Measurements from ENCODE around the gene SIN3B. TPM values are rescaled to one million over a fixed set of nuclear protein-coding genes. Genes with fewer than 3 reads are reported as not detected.

The SIN3B gene
- polyA plus RNA-seq, 1 of the 3 experiments (the other 2 are of a cell fraction), result 29.7 TPM

DNA sequence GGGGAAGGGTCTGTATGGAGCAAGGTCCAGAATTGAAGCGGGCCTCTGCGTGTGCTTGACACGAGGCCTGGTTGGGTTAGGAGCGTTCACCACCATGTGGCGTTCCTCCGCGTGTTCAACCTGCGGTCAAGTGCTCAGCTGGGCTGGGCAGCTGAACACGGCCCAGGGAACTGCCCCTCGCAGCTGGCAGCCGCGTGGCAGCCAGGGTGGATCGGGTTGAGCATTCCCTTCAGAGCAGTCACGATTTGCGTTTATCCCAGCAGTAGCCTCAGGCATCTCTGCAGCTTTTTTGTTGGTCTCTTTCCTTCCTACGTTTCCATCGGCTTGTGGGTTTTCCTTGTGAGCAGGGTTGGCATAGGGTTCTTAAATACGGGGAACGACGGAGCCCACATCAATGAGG, 30.9 kb downstream of the SIN3B start:
- no peak overlapping the region for H2AFZ ChIP-seq (ENCODE audit: low read depth)
- H3F3A ChIP-seq (replicated peaks; ENCODE audit: insufficient read depth), result no peaks in the 10 kb centered on the region
- no peaks in the 10 kb centered on the region for H3K9me3 ChIP-seq
- no peaks in the 10 kb centered on the region for H3K27me3 ChIP-seq (ENCODE audit: insufficient read depth)
- H3K4me1 ChIP-seq (ENCODE audit: control insufficient read depth in 1 of 2, insufficient read depth in 2 of 2, low read depth in 1 of 2, low read length in 1 of 2), result no peaks in the 10 kb centered on the region
- no peak overlapping the region for H3K27ac ChIP-seq (ENCODE audit: low read depth in 2 of 2, low read length in 1 of 2)
- no peaks in the 10 kb centered on the region for H3K79me2 ChIP-seq (ENCODE audit: insufficient read depth)
- H3K4me3 ChIP-seq (ENCODE audit: low read depth in 2 of 2, low read length in 1 of 2), result no peak overlapping the region
- H3K9ac ChIP-seq, result no peak overlapping the region
- H3K9me2 ChIP-seq, result no peaks in the 10 kb centered on the region
- ChIA-PET CTCF (no interaction called here), POLR2A (interaction anchor here (0.6 kb wide), 1 partner anchor 186 kb away, joined by 4 read pairs; no protein-coding TSS in a partner anchor)
- DNase-seq, result no peak
- TF ChIP-seq TAF1 (IDR thresholded peaks at IDR 0.05; ENCODE audit: borderline replicate concordance, low read depth, low read length) (no peak), NFIC (IDR thresholded peaks at IDR 0.05; ENCODE audit: borderline replicate concordance) (no peak), MXI1 (IDR thresholded peaks at IDR 0.05; ENCODE audit: low read depth, low read length) (no peak), RFX5 (IDR thresholded peaks at IDR 0.05; ENCODE audit: low read length) (no peak), CHD2 (IDR thresholded peaks at IDR 0.05; ENCODE audit: low read length, partially characterized antibody) (no peak), SMC3 (IDR thresholded peaks at IDR 0.05; ENCODE audit: low read depth, low read length) (no peak), ELF1 (IDR thresholded peaks at IDR 0.05) (no peak), GABPA (IDR thresholded peaks at IDR 0.05; ENCODE audit: low read depth) (no peak), GATA2 (CRISPR knock-in tag; IDR thresholded peaks at IDR 0.05) (no peak), TCF12 (IDR thresholded peaks at IDR 0.05) (no peak)
- TF ChIP-seq, protein P1, sequence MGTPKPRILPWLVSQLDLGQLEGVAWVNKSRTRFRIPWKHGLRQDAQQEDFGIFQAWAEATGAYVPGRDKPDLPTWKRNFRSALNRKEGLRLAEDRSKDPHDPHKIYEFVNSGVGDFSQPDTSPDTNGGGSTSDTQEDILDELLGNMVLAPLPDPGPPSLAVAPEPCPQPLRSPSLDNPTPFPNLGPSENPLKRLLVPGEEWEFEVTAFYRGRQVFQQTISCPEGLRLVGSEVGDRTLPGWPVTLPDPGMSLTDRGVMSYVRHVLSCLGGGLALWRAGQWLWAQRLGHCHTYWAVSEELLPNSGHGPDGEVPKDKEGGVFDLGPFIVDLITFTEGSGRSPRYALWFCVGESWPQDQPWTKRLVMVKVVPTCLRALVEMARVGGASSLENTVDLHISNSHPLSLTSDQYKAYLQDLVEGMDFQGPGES (IDR thresholded peaks at IDR 0.05; ENCODE audit: low read depth, low read length), result no peak
- TF ChIP-seq, protein P2, sequence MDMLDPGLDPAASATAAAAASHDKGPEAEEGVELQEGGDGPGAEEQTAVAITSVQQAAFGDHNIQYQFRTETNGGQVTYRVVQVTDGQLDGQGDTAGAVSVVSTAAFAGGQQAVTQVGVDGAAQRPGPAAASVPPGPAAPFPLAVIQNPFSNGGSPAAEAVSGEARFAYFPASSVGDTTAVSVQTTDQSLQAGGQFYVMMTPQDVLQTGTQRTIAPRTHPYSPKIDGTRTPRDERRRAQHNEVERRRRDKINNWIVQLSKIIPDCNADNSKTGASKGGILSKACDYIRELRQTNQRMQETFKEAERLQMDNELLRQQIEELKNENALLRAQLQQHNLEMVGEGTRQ (IDR thresholded peaks at IDR 0.05; ENCODE audit: borderline replicate concordance, low read depth, low read length), result no peak
- H3K4me2 ChIP-seq, result no peak overlapping the region
- WGBS (ENCODE audit: low lambda C conversion rate), result 98% methylated on average over 19 of the region's 20 CpGs
- peaks cover 18 to 27% of the 10 kb centered on the region in 2 experiments for H3K36me3 ChIP-seq (replicated peaks in 1 of 2; ENCODE audit: control insufficient read depth in 1 of 2, insufficient read depth in 2 of 2, low read length in 1 of 2)
- H4K20me1 ChIP-seq (ENCODE audit: insufficient read depth), result no peaks in the 10 kb centered on the region

DNA sequence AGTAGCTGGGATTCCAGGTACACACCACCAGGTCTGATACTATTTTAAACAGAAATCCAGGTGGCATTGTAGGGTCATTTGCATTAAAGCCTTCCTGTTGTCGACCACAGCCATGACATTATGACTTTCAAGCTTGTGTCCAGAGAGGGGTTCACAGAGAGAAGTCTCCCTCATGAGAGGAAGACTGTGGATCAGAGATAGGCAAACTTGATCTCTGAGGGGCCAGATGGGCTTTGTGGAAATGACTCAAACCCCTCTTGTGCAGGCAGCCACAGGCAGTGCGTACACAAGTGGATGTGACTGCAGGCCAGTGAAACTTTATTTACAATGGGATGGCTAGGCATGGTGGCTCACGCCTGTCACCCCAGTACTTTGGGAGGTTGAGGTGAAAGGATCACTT, 31.8 kb downstream of the SIN3B start:
- H3F3A ChIP-seq (replicated peaks; ENCODE audit: insufficient read depth), result no peaks in the 10 kb centered on the region
- no peaks in the 10 kb centered on the region for H3K9me3 ChIP-seq
- H3K27ac ChIP-seq (ENCODE audit: low read depth in 2 of 2, low read length in 1 of 2), result no peak overlapping the region
- H4K20me1 ChIP-seq (ENCODE audit: insufficient read depth), result no peaks in the 10 kb centered on the region
- POLR2A ChIA-PET, result no interaction called here
- no peaks in the 10 kb centered on the region for H3K4me1 ChIP-seq (ENCODE audit: control insufficient read depth in 1 of 2, insufficient read depth in 2 of 2, low read depth in 1 of 2, low read length in 1 of 2)
- H3K4me3 ChIP-seq (ENCODE audit: low read depth in 2 of 2, low read length in 1 of 2), result no peak overlapping the region
- no peak overlapping the region for H2AFZ ChIP-seq (ENCODE audit: low read depth)
- CTCF ChIA-PET, result no interaction called here
- H3K4me2 ChIP-seq, result no peak overlapping the region
- no peaks in the 10 kb centered on the region for H3K9me2 ChIP-seq
- WGBS (ENCODE audit: low lambda C conversion rate), result 91% methylated on average over 3 of the region's 3 CpGs
- H3K79me2 ChIP-seq (ENCODE audit: insufficient read depth), result no peaks in the 10 kb centered on the region
- DNase-seq, result no peak
- H3K27me3 ChIP-seq (ENCODE audit: insufficient read depth), result no peaks in the 10 kb centered on the region
- H3K9ac ChIP-seq, result no peak overlapping the region
- peaks cover 23 to 27% of the 10 kb centered on the region in 2 experiments for H3K36me3 ChIP-seq (replicated peaks in 1 of 2; ENCODE audit: control insufficient read depth in 1 of 2, insufficient read depth in 2 of 2, low read length in 1 of 2)
- TF ChIP-seq, protein P1 (IDR thresholded peaks at IDR 0.05; ENCODE audit: low read depth, low read length), result no peak
- TF ChIP-seq NFIC (IDR thresholded peaks at IDR 0.05; ENCODE audit: borderline replicate concordance) (no peak), GATA2 (CRISPR knock-in tag; IDR thresholded peaks at IDR 0.05) (no peak), FOXJ3 (CRISPR knock-in tag; IDR thresholded peaks at IDR 0.05) (no peak), RAD21 (IDR thresholded peaks at IDR 0.05; ENCODE audit: low read length) (no peak), MEF2A (IDR thresholded peaks at IDR 0.05; ENCODE audit: borderline replicate concordance, low read depth) (no peak), CHD2 (IDR thresholded peaks at IDR 0.05; ENCODE audit: low read length, partially characterized antibody) (no peak), SMC3 (IDR thresholded peaks at IDR 0.05; ENCODE audit: low read depth, low read length) (no peak)
- TF ChIP-seq, protein P2 (IDR thresholded peaks at IDR 0.05; ENCODE audit: borderline replicate concordance, low read depth, low read length), result no peak
- TF ChIP-seq, protein P3, sequence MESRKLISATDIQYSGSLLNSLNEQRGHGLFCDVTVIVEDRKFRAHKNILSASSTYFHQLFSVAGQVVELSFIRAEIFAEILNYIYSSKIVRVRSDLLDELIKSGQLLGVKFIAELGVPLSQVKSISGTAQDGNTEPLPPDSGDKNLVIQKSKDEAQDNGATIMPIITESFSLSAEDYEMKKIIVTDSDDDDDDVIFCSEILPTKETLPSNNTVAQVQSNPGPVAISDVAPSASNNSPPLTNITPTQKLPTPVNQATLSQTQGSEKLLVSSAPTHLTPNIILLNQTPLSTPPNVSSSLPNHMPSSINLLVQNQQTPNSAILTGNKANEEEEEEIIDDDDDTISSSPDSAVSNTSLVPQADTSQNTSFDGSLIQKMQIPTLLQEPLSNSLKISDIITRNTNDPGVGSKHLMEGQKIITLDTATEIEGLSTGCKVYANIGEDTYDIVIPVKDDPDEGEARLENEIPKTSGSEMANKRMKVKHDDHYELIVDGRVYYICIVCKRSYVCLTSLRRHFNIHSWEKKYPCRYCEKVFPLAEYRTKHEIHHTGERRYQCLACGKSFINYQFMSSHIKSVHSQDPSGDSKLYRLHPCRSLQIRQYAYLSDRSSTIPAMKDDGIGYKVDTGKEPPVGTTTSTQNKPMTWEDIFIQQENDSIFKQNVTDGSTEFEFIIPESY (IDR thresholded peaks at IDR 0.05; ENCODE audit: borderline replicate concordance, low read depth), result no peak
- TF ChIP-seq, protein P4, sequence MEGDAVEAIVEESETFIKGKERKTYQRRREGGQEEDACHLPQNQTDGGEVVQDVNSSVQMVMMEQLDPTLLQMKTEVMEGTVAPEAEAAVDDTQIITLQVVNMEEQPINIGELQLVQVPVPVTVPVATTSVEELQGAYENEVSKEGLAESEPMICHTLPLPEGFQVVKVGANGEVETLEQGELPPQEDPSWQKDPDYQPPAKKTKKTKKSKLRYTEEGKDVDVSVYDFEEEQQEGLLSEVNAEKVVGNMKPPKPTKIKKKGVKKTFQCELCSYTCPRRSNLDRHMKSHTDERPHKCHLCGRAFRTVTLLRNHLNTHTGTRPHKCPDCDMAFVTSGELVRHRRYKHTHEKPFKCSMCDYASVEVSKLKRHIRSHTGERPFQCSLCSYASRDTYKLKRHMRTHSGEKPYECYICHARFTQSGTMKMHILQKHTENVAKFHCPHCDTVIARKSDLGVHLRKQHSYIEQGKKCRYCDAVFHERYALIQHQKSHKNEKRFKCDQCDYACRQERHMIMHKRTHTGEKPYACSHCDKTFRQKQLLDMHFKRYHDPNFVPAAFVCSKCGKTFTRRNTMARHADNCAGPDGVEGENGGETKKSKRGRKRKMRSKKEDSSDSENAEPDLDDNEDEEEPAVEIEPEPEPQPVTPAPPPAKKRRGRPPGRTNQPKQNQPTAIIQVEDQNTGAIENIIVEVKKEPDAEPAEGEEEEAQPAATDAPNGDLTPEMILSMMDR (IDR thresholded peaks at IDR 0.05), result no peak

Data from SK-N-SH (cell line).